Panc1 (cell line): ENCODE results near the gene PRPF31. TPM values are rescaled to one million over a fixed set of nuclear protein-coding genes. Genes with fewer than 3 reads are reported as not detected.

Experiments
- ATAC-seq: fragments of 200-7000 bp; cut with Tn5 transposase; 2 replicates; pipeline ENCODE4 v1.9.1; 2020; ENCODE audit warnings: mild to moderate bottlenecking, moderate library complexity
- BruUV-seq: library from RNA; stranded (reverse); fragments of 400-500 nt; replicated peaks from 2 replicates; lab custom pipeline; 2021; lab: Mats Ljungman, UMichigan
- CTCF ChIA-PET: fragments of 300-600 bp; sonication (Branson Sonifier 250); formaldehyde crosslinking; loops from one replicate; lab custom pipeline; 2022; ENCODE audit warnings: antibody characterized with exemption; lab: Charles Lee
- POLR2A ChIA-PET: fragments of 300-600 bp; sonication (Branson Sonifier 250); formaldehyde crosslinking; loops from one replicate; lab custom pipeline; 2022; ENCODE audit warnings: antibody characterized with exemption; lab: Charles Lee
- DNase-seq: peaks from one replicate; pipeline ENCODE4 v3.0.0-alpha.2; 2010; ENCODE audit warnings: low read depth, low spot score
- H3K27ac ChIP-seq: 2 replicates; pipeline ENCODE4 v1.5.1; 2011; ENCODE audit warnings: mild to moderate bottlenecking, low read length, inconsistent platforms
- H3K27me3 ChIP-seq: fragments of 200-500 bp; sonication (Bioruptor generic); 2 replicates; pipeline ENCODE4 v1.6.0; 2014; ENCODE audit warnings: low read length, inconsistent platforms; ENCODE audit not compliant: control insufficient read depth, insufficient read depth
- H3K36me3 ChIP-seq: fragments of 200-500 bp; sonication (Bioruptor generic); 2 replicates; pipeline ENCODE4 v1.5.1; 2014; ENCODE audit warnings: inconsistent platforms, mild to moderate bottlenecking, low read length, moderate library complexity; ENCODE audit not compliant: control insufficient read depth, insufficient read depth
- H3K4me1 ChIP-seq: 2 replicates; pipeline ENCODE4 v1.5.1; 2011; ENCODE audit warnings: inconsistent platforms, mild to moderate bottlenecking, low read length, moderate library complexity; ENCODE audit not compliant: control insufficient read depth, insufficient read depth
- H3K4me3 ChIP-seq, 2 experiments: 2 replicates each; pipeline ENCODE4 v1.5.1; 2011 to 2012; ENCODE audit warnings: low read depth in 2 of 2, low read length in 2 of 2, mild to moderate bottlenecking in 2 of 2, inconsistent platforms in 1 of 2, moderate library complexity in 1 of 2
- H3K9me3 ChIP-seq: fragments of 200-500 bp; sonication (Bioruptor generic); 2 replicates; pipeline ENCODE4 v1.5.1; 2014; ENCODE audit warnings: low read depth, mild to moderate bottlenecking, inconsistent platforms, low read length, moderate library complexity; ENCODE audit not compliant: control insufficient read depth, insufficient read depth
- CTCF ChIP-seq: fragments of 450-650 bp; IDR thresholded peaks from 2 replicates; pipeline ENCODE4 v1.5.1; 2017; ENCODE audit warnings: mild to moderate bottlenecking
- POLR2AphosphoS5 ChIP-seq: IDR thresholded peaks from 2 replicates; pipeline ENCODE4 v1.6.1; 2012; ENCODE audit warnings: mild to moderate bottlenecking, low read depth, low read length, moderate library complexity
- REST ChIP-seq, 2 experiments: IDR thresholded peaks; 2 replicates each; pipeline ENCODE4 v1.6.1; 2011 to 2012; ENCODE audit warnings: low read depth in 2 of 2, control low read depth in 1 of 2, low read length in 1 of 2, mild to moderate bottlenecking in 1 of 2, moderate library complexity in 1 of 2; ENCODE audit not compliant: insufficient read depth in 1 of 2
- SIN3A ChIP-seq: IDR thresholded peaks from 2 replicates; pipeline ENCODE4 v1.6.1; 2012; ENCODE audit warnings: low read depth, mild to moderate bottlenecking, low read length, moderate library complexity, borderline replicate concordance; ENCODE audit not compliant: insufficient read depth
- TCF7L2 ChIP-seq: IDR thresholded peaks from 2 replicates; pipeline ENCODE4 v1.6.1; 2011; ENCODE audit warnings: mild to moderate bottlenecking, low read depth, low read length, inconsistent platforms
- in situ Hi-C: cut with HindIII; loops from 2 replicates; pipeline ENCODE4 v1.10.0; 2016; ENCODE audit warnings: low sequenced_read_pairs, low pct_unique_long_range_greater_than_20kb
- intact Hi-C: fragments of 100-400 bp; cut with micrococcal nuclease; formaldehyde crosslinking; loops from one replicate; pipeline ENCODE4 v1.10.0; 2022; ENCODE audit not compliant: unreplicated experiment
- total RNA-seq: library from RNA; stranded (reverse); gene quantifications from one replicate; pipeline ENCODE4 v1.2.1, GENCODE V29; 2021; ENCODE audit not compliant: unreplicated experiment

PRPF31 gene
- total RNA-seq, 1 experiment from 2014 or later: 117 TPM

GRCh38 chr19:54129617-54129996, 14.1 kb downstream of the PRPF31 start:
- intact Hi-C loops: no loop called here
- H3K9me3 ChIP-seq: no peaks in the 10 kb centered on the region
- no peaks in the 10 kb centered on the region for H3K27me3 ChIP-seq
- DNase-seq (no peak), ATAC-seq (no peak)
- POLR2A ChIA-PET: no interaction called here
- peaks cover 2% of the 10 kb centered on the region; the same call in 1 of the 2 replicates for H3K4me1 ChIP-seq
- CTCF ChIA-PET: no interaction called here
- TF ChIP-seq POLR2AphosphoS5: no peak
- no peak for TF ChIP-seq SIN3A
- TF ChIP-seq TCF7L2: no peak
- TF ChIP-seq REST (IDR thresholded peaks at IDR 0.05; ENCODE audit: insufficient read depth in 1 of 2, low read depth in 2 of 2, low read length in 1 of 2): no peak
- TF ChIP-seq CTCF: no peak
- no peak overlapping the region for H3K27ac ChIP-seq
- H3K4me3 ChIP-seq: no peak overlapping the region
- in situ Hi-C loops: no loop called here
- BruUV-seq: no TSS peak
- H3K36me3 ChIP-seq: peaks cover 13% of the 10 kb centered on the region

- ChIA-PET CTCF (no interaction called here), POLR2A (no interaction called here)
- no peaks in the 10 kb centered on the region for H3K27me3 ChIP-seq
- ATAC-seq: no peak
- peaks cover 4% of the 10 kb centered on the region; the same call in 1 of the 2 replicates for H3K4me1 ChIP-seq
- no TSS peak for BruUV-seq
- H3K27ac ChIP-seq: no peak overlapping the region
- no peak for TF ChIP-seq CTCF
- TF ChIP-seq POLR2AphosphoS5: peak; percentile 60
- no peak for TF ChIP-seq TCF7L2
- TF ChIP-seq REST (IDR thresholded peaks at IDR 0.05; ENCODE audit: insufficient read depth in 1 of 2, low read depth in 2 of 2, low read length in 1 of 2): no peak
- TF ChIP-seq SIN3A: no peak
- H3K36me3 ChIP-seq: peaks cover under 1% of the 10 kb centered on the region; the same call in 1 of the 2 replicates
- no peak overlapping the region for H3K4me3 ChIP-seq
- intact Hi-C loops: no loop called here
- H3K9me3 ChIP-seq: no peaks in the 10 kb centered on the region
- in situ Hi-C loops: no loop called here
- DNase-seq: no peak
Observed at GRCh38 chr19:54133312-54133956, 17.9 kb downstream of the PRPF31 start.
